Lung microvascular endothelial cell (primary cell): ENCODE measurements around the gene TINAGL1. TPM values are rescaled to one million over a fixed set of nuclear protein-coding genes. Genes with fewer than 3 reads are reported as not detected.

Source experiments
- DNase-seq, 2 donors: peaks; one replicate each; pipeline versions ENCODE4 v3.0.0 to v3.0.0-alpha.2; 2010; ENCODE audit warnings: low read depth in 2 of 2
- total RNA-seq: library from RNA; depleted of rRNA; stranded (reverse); fragments of >200 nt; gene quantifications from 2 replicates; pipeline ENCODE4 v1.2.1, GENCODE V29; 2014

TINAGL1 gene
- total RNA-seq, 1 donor from 2014 or later: 317 TPM

DNA sequence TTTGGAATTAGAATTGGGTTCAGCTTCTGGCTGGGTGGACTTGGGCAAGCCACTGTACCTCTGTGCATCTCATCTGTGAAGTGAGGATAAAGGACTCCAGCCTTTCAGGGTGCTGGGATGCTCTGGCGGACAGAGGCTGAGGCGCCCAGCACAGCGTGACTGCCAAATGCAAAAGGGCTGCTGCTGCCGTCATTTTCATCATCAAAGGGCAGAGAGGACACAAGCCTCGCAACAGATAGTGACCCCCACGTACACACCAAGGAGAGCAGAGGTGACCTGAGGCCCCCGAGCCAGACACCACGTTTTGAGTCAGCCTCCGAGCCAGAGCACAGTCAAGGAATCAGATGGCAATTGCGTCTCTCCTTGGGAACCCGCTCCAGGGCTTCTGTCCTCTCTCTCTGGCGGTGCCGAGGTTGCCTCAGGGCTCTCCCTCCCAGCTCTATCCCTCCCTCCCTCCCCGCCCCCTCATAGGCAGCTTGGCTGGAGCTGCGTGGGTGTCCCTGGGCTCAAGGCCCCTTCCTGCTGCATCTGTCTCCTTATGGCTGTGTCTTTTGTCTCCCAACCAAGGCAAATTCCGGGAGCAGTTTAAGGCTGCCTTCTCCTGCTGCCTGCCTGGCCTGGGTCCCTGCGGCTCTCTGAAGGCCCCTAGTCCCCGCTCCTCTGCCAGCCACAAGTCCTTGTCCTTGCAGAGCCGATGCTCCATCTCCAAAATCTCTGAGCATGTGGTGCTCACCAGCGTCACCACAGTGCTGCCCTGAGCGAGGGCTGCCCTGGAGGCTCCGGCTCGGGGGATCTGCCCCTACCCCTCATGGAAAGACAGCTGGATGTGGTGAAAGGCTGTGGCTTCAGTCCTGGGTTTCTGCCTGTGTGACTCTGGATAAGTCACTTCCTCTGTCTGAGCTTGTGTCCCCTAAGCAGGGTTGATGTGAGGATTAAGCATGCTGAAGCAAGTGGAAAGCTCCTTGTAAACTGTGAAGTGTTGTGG lies 50.2 kb downstream of the TINAGL1 start:
- peak in 1 of 2 donors; percentile 20 for DNase-seq

GRCh38 chr1:31627301-31627929 lies 51.1 kb downstream of the TINAGL1 start:
- no peak for DNase-seq

GRCh38 chr1:31627930-31628559 lies 51.7 kb downstream of the TINAGL1 start:
- DNase-seq: no peak

GRCh38 chr1:31628931-31629556 lies 52.7 kb downstream of the TINAGL1 start:
- DNase-seq: no peak

DNA sequence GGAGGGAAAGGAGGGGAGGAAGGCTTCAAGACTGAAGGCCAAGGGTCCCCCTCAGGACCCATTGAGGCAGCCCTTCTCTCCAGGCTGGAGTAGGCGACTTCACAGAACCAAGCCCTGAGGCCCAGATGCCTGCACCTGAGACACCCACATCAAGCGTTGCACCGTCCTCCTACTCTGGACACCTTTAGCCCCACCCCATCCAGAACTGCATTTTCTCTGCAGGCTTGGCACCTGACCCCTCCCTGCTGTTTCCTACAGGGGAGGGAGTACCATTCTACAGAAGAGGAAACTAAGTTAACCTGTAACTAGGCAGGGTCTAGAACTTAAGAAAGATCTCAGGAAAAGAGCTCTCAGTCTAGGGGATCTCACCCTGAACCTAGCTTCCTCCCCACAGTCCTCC lies 56.3 kb downstream of the TINAGL1 start:
- DNase-seq: no peak

- DNase-seq: peak; percentile 34 to 57
These were observed 56.8 kb downstream of the TINAGL1 start for GRCh38 chr1:31633117-31633516.

Other genes starting within 250 kb of the TINAGL1 start
- 0.20 and 0.87 TPM in 2 replicates for gene FABP3, start 203.4 kb upstream of the TINAGL1 start, total RNA-seq
- 5.2 and 9.1 TPM in 2 replicates for gene SERINC2, start 163.3 kb upstream of the TINAGL1 start, total RNA-seq
- 1.5 and 5.4 TPM in 2 replicates for gene HCRTR1, start 41.2 kb downstream of the TINAGL1 start, total RNA-seq
- 97.9 and 132 TPM in 2 replicates for gene PEF1, start 68.4 kb downstream of the TINAGL1 start, total RNA-seq
- gene COL16A1, start 127.5 kb downstream of the TINAGL1 start, total RNA-seq: 0.44 and 0.79 TPM in 2 replicates
- 0.20 and 0.22 TPM in 2 replicates for gene ADGRB2, start 187.8 kb downstream of the TINAGL1 start, total RNA-seq
- 0.99 and 4.6 TPM in 2 replicates for gene SPOCD1, start 239.5 kb downstream of the TINAGL1 start, total RNA-seq